ENCODE data around the gene RTL5.

Gene RTL5

GRCh38 chrX:72100824-72101351, 30.8 kb downstream of the RTL5 start:
- DNase-seq = peak; percentile 62
- Histone ChIP-seq H3K27me3 (ENCODE audit: insufficient read depth, low read length, poor library complexity) (peaks cover 5% of the 10 kb centered on the region), H3K36me3 (ENCODE audit: insufficient read depth, low read length) (no peaks in the 10 kb centered on the region), H3K4me2 (ENCODE audit: insufficient read depth, low read length) (no peak overlapping the region), H3K27ac (ENCODE audit: low read length) (no peak overlapping the region), H3K79me2 (ENCODE audit: insufficient read depth, low read length) (no peaks in the 10 kb centered on the region), H4K20me1 (ENCODE audit: insufficient read depth, low read length) (no peaks in the 10 kb centered on the region), H2AFZ (ENCODE audit: low read depth, low read length) (no peak overlapping the region), H3K4me3 (ENCODE audit: low read depth in 1 of 2, low read length in 2 of 2) (no peak overlapping the region), H3K4me1 (ENCODE audit: insufficient read depth, low read length) (no peaks in the 10 kb centered on the region), H3K9ac (ENCODE audit: low read depth, low read length) (no peak overlapping the region), H3K9me3 (ENCODE audit: insufficient read depth, low read length, severe bottlenecking) (no peaks in the 10 kb centered on the region)
- peak; percentile 95 for ATAC-seq (ENCODE audit: insufficient read depth, low read depth)
- TF ChIP-seq EZH2 (IDR thresholded peaks at IDR 0.05; ENCODE audit: borderline replicate concordance, low read depth, low read length, severe bottlenecking) (no peak), CTCF (IDR thresholded peaks at IDR 0.05; ENCODE audit: borderline replicate concordance, extremely low read depth, low read length, poor library complexity, severe bottlenecking) (no peak)

- Histone ChIP-seq H3K4me3 (ENCODE audit: low read depth in 1 of 2, low read length in 2 of 2) (no peak overlapping the region), H3K27me3 (ENCODE audit: insufficient read depth, low read length, poor library complexity) (peaks cover 5% of the 10 kb centered on the region), H3K36me3 (ENCODE audit: insufficient read depth, low read length) (no peaks in the 10 kb centered on the region), H3K27ac (ENCODE audit: low read length) (no peak overlapping the region), H2AFZ (ENCODE audit: low read depth, low read length) (no peak overlapping the region), H3K9ac (ENCODE audit: low read depth, low read length) (no peak overlapping the region), H3K9me3 (ENCODE audit: insufficient read depth, low read length, severe bottlenecking) (no peaks in the 10 kb centered on the region), H3K79me2 (ENCODE audit: insufficient read depth, low read length) (no peaks in the 10 kb centered on the region), H3K4me2 (ENCODE audit: insufficient read depth, low read length) (no peak overlapping the region), H4K20me1 (ENCODE audit: insufficient read depth, low read length) (no peaks in the 10 kb centered on the region), H3K4me1 (ENCODE audit: insufficient read depth, low read length) (no peaks in the 10 kb centered on the region)
- no peak for DNase-seq
- no peak for TF ChIP-seq CTCF (IDR thresholded peaks at IDR 0.05; ENCODE audit: borderline replicate concordance, extremely low read depth, low read length, poor library complexity, severe bottlenecking)
- no peak for TF ChIP-seq EZH2 (IDR thresholded peaks at IDR 0.05; ENCODE audit: borderline replicate concordance, low read depth, low read length, severe bottlenecking)
- no peak for ATAC-seq (ENCODE audit: insufficient read depth, low read depth)
These were observed 31.5 kb downstream of the RTL5 start for GRCh38 chrX:72100051-72100755.

- H3K9ac ChIP-seq (ENCODE audit: low read depth, low read length) = no peak overlapping the region
These were observed 34.6 kb downstream of the RTL5 start for GRCh38 chrX:72097098-72097497.

More at GRCh38 chrX:72097098-72097497, 34.6 kb downstream of the RTL5 start:
- no peak for TF ChIP-seq CTCF (IDR thresholded peaks at IDR 0.05; ENCODE audit: borderline replicate concordance, extremely low read depth, low read length, poor library complexity, severe bottlenecking)
- TF ChIP-seq EZH2 (IDR thresholded peaks at IDR 0.05; ENCODE audit: borderline replicate concordance, low read depth, low read length, severe bottlenecking) = no peak
- peaks cover 5% of the 10 kb centered on the region for H3K27me3 ChIP-seq (ENCODE audit: insufficient read depth, low read length, poor library complexity)
- no peaks in the 10 kb centered on the region for H3K36me3 ChIP-seq (ENCODE audit: insufficient read depth, low read length)
- no peak for ATAC-seq (ENCODE audit: insufficient read depth, low read depth)
- H3K4me2 ChIP-seq (ENCODE audit: insufficient read depth, low read length) = no peak overlapping the region
- no peak overlapping the region for H3K4me3 ChIP-seq (ENCODE audit: low read depth in 1 of 2, low read length in 2 of 2)
- no peak overlapping the region for H2AFZ ChIP-seq (ENCODE audit: low read depth, low read length)
- no peaks in the 10 kb centered on the region for H3K9me3 ChIP-seq (ENCODE audit: insufficient read depth, low read length, severe bottlenecking)
- no peaks in the 10 kb centered on the region for H3K79me2 ChIP-seq (ENCODE audit: insufficient read depth, low read length)
- H3K4me1 ChIP-seq (ENCODE audit: insufficient read depth, low read length) = no peaks in the 10 kb centered on the region
- no peak for DNase-seq
- H4K20me1 ChIP-seq (ENCODE audit: insufficient read depth, low read length) = no peaks in the 10 kb centered on the region
- H3K27ac ChIP-seq (ENCODE audit: low read length) = no peak overlapping the region

All from DND-41 (cell line).